ES-I3 (cell line): ENCODE measurements around the gene PRR5L.

Experiments
- H3K36me3 ChIP-seq: 2 replicates; pipeline ENCODE4 v1.6.1; 2013; ENCODE audit warnings: mild to moderate bottlenecking, low read length, control low read depth, moderate library complexity; ENCODE audit not compliant: insufficient read depth
- H3K4me1 ChIP-seq: 2 replicates; pipeline ENCODE4 v1.6.1; 2013; ENCODE audit warnings: mild to moderate bottlenecking, control low read depth, low read length; ENCODE audit not compliant: insufficient read depth
- H3K9ac ChIP-seq: 2 replicates; pipeline ENCODE4 v1.6.1; 2013; ENCODE audit warnings: low read depth, mild to moderate bottlenecking, low read length, moderate library complexity
- H3K9me3 ChIP-seq: 2 replicates; pipeline ENCODE4 v1.6.1; 2013; ENCODE audit warnings: mild to moderate bottlenecking, low read length, moderate library complexity; ENCODE audit not compliant: control insufficient read depth, insufficient read depth

The PRR5L gene

GRCh38 chr11:36394056-36394455 is 98.0 kb downstream of the PRR5L start:
- Histone ChIP-seq H3K4me1 (no peaks in the 10 kb centered on the region), H3K9me3 (no peaks in the 10 kb centered on the region), H3K9ac (no peak overlapping the region), H3K36me3 (no peaks in the 10 kb centered on the region)

- Histone ChIP-seq H3K9me3 (no peaks in the 10 kb centered on the region), H3K4me1 (no peaks in the 10 kb centered on the region), H3K36me3 (no peaks in the 10 kb centered on the region), H3K9ac (no peak overlapping the region)
Observed at GRCh38 chr11:36394926-36395325, 98.8 kb downstream of the PRR5L start.

GRCh38 chr11:36395978-36396736 is 100.1 kb downstream of the PRR5L start:
- no peaks in the 10 kb centered on the region for H3K9me3 ChIP-seq
- no peaks in the 10 kb centered on the region for H3K36me3 ChIP-seq
- no peaks in the 10 kb centered on the region for H3K4me1 ChIP-seq
- H3K9ac ChIP-seq, result no peak overlapping the region

GRCh38 chr11:36398231-36398953 is 102.3 kb downstream of the PRR5L start:
- no peak overlapping the region for H3K9ac ChIP-seq
- no peaks in the 10 kb centered on the region for H3K4me1 ChIP-seq
- no peaks in the 10 kb centered on the region for H3K9me3 ChIP-seq
- H3K36me3 ChIP-seq, result no peaks in the 10 kb centered on the region; the same call in none of the 2 replicates

GRCh38 chr11:36399236-36399635 is 103.1 kb downstream of the PRR5L start:
- no peak overlapping the region for H3K9ac ChIP-seq
- no peaks in the 10 kb centered on the region; the same call in none of the 2 replicates for H3K36me3 ChIP-seq
- no peaks in the 10 kb centered on the region for H3K9me3 ChIP-seq
- H3K4me1 ChIP-seq, result no peaks in the 10 kb centered on the region

GRCh38 chr11:36399745-36400144 is 103.7 kb downstream of the PRR5L start:
- H3K4me1 ChIP-seq, result no peaks in the 10 kb centered on the region
- no peak overlapping the region for H3K9ac ChIP-seq
- H3K9me3 ChIP-seq, result no peaks in the 10 kb centered on the region
- no peaks in the 10 kb centered on the region; the same call in none of the 2 replicates for H3K36me3 ChIP-seq

GRCh38 chr11:36400766-36401455 is 104.8 kb downstream of the PRR5L start:
- Histone ChIP-seq H3K4me1 (no peaks in the 10 kb centered on the region), H3K9me3 (no peaks in the 10 kb centered on the region), H3K9ac (no peak overlapping the region), H3K36me3 (no peaks in the 10 kb centered on the region; the same call in none of the 2 replicates)

GRCh38 chr11:36402568-36403170 is 106.6 kb downstream of the PRR5L start:
- Histone ChIP-seq H3K9me3 (no peaks in the 10 kb centered on the region), H3K4me1 (no peaks in the 10 kb centered on the region), H3K36me3 (no peaks in the 10 kb centered on the region; the same call in none of the 2 replicates), H3K9ac (no peak overlapping the region)

GRCh38 chr11:36403661-36404060 is 107.6 kb downstream of the PRR5L start:
- no peaks in the 10 kb centered on the region for H3K9me3 ChIP-seq
- no peak overlapping the region for H3K9ac ChIP-seq
- H3K36me3 ChIP-seq, result no peaks in the 10 kb centered on the region; the same call in none of the 2 replicates
- H3K4me1 ChIP-seq, result no peaks in the 10 kb centered on the region

- no peaks in the 10 kb centered on the region; the same call in none of the 2 replicates for H3K36me3 ChIP-seq
- no peak overlapping the region for H3K9ac ChIP-seq
- H3K9me3 ChIP-seq, result no peaks in the 10 kb centered on the region
- no peaks in the 10 kb centered on the region; the same call in 1 of the 2 replicates for H3K4me1 ChIP-seq
Observed at GRCh38 chr11:36404831-36405230, 108.7 kb downstream of the PRR5L start.

GRCh38 chr11:36405585-36406367 is 109.7 kb downstream of the PRR5L start:
- H3K36me3 ChIP-seq, result peaks cover 1% of the 10 kb centered on the region

GRCh38 chr11:36407356-36407755 is 111.3 kb downstream of the PRR5L start:
- Histone ChIP-seq H3K9me3 (no peaks in the 10 kb centered on the region), H3K36me3 (peaks cover 5% of the 10 kb centered on the region), H3K4me1 (no peaks in the 10 kb centered on the region; the same call in 1 of the 2 replicates), H3K9ac (no peak overlapping the region)

More at GRCh38 chr11:36405585-36406367, 109.7 kb downstream of the PRR5L start:
- H3K9me3 ChIP-seq, result no peaks in the 10 kb centered on the region
- H3K4me1 ChIP-seq, result no peaks in the 10 kb centered on the region; the same call in 1 of the 2 replicates
- H3K9ac ChIP-seq, result no peak overlapping the region

GRCh38 chr11:36408498-36409136 is 112.5 kb downstream of the PRR5L start:
- H3K9me3 ChIP-seq, result no peaks in the 10 kb centered on the region
- H3K4me1 ChIP-seq, result no peaks in the 10 kb centered on the region; the same call in 1 of the 2 replicates
- H3K9ac ChIP-seq, result no peak overlapping the region
- H3K36me3 ChIP-seq, result peaks cover 8% of the 10 kb centered on the region
